GM21390 (cell line): ENCODE measurements around the gene SLC16A7.
"Not testable (repeated sequence)": the region's sequence is repeated elsewhere in the genome, so short reads cannot be mapped to it uniquely, and the experiment has no call there.

Source experiments
- ATAC-seq: cut with Tn5 transposase; IDR thresholded peaks from one replicate; pipeline ENCODE4 v1.9.1; 2021; ENCODE audit not compliant: unreplicated experiment

The SLC16A7 gene

GRCh38 chr12:59733200-59733599, 137.4 kb downstream of the SLC16A7 start:
- no peak for ATAC-seq

DNA sequence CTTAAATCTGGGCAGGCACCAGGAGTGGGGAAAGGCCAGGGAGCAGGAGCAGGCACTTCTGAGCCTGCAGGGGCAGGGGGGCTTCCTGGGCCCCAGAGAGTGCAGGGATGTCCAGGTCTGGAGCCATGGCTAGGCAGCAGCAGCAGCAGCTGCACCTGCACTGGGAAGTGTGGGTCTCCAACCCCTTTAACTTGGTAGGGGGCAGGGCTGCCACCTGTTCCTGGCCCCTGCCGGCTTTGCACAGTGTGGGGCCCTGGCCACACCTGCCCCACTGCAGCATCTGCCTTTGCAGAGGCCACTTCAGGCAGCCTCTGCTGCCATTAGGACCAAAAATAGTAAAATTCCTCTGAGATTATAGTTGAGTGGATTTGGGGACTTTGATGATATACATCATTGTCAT, 138.5 kb downstream of the SLC16A7 start:
- ATAC-seq, result no peak

DNA sequence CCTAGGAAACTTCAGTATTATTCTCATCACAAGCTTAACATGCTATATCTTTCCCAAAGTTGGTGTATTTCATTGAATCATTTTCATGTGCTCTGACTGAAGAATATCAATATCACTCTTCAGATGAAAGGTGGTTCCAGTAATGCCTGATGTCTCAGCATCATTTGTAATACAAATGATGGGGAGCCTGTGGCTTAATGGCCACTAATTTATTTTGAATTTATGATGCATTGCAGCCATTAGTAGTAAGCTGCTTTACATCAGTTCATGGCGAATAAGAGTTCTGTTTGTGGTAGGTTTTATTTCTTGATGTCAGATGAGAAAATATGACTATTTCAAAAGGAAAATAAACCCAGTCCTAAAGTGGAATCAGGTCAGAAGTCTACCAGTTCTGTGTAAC, 139.4 kb downstream of the SLC16A7 start:
- ATAC-seq, result no peak

- ATAC-seq, result no peak
Observed at GRCh38 chr12:59736359-59736758, 140.5 kb downstream of the SLC16A7 start.

GRCh38 chr12:59736786-59737185, 141.0 kb downstream of the SLC16A7 start:
- no peak for ATAC-seq

DNA sequence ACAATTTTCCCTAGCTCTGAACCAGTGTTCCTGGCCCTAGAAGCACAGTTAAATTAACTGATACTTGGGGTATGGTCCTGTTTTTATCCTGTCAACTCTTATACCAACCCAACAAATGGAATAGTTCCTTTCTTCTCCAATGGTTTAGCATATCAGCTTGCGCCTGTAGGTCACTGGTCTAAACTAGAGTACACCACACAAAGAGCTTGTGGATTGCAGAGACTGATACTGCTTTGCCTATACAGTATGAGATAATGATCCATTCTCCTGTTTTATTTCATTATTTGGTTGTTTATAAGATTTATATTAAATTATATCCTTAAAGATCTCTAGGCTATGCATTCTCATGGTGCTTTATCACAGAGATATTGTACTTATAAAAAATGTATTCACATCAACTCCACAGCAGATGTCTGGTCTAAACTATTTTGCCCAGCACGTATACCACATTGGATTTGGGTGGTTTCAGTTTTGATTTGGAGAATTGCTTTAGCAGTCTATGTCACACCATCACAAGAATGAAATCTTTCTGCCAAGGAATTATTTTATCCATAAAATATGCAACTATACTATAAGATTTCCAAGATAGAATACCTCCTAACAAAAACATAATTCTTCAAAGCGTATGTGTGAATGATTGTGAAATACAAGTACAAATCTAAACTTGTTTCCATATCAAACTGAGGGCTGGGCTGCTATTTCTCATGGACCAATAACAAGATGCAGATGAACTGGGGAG, 142.1 kb downstream of the SLC16A7 start:
- no peak for ATAC-seq

- ATAC-seq, result no peak
Observed at GRCh38 chr12:59742841-59743240, 147.0 kb downstream of the SLC16A7 start.

DNA sequence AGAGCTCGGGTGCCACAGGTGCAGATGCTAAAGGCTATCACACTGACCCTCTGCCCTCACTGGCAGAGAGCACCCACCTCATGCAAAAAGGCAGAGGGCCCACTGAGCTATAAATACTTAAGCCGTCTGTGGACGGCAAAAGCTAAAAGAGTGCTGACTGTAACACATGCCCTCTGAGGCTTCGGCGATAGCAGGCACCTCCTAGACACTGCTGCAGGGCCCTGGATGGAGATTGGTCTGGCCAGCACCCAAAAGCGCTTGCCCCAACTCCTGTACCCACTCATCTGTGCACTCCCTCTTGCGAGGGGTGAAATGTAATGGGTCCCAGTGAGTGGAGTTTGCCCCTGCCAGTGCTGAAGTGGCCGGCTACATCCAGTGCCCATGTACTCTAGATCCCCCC, 148.7 kb downstream of the SLC16A7 start:
- ATAC-seq, result no peak

- ATAC-seq, result not testable (repeated sequence)
Observed at GRCh38 chr12:59751091-59751490, 155.3 kb downstream of the SLC16A7 start.

DNA sequence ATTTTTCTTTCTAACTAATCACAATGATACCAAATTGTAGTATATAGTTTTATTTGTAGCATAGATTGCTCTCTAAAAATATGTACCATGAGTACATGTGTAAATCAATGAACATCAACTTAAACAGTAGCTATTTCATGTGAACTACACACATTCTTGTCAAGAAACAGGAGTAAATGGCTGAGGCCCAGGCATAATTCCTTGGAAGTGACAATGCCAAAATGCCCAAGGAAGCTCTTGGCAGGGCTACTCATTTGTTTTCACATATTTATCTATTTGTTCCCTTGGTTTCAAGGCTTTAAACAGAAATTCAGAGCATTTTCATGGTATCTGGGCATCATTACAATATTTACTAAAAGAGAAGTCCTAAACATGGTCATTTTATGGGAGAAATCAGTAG, 165.7 kb downstream of the SLC16A7 start:
- ATAC-seq, result no peak

GRCh38 chr12:59763835-59764234, 168.0 kb downstream of the SLC16A7 start:
- peak; percentile 71 for ATAC-seq

- ATAC-seq, result no peak
Observed at GRCh38 chr12:59768031-59768430, 172.2 kb downstream of the SLC16A7 start.

DNA sequence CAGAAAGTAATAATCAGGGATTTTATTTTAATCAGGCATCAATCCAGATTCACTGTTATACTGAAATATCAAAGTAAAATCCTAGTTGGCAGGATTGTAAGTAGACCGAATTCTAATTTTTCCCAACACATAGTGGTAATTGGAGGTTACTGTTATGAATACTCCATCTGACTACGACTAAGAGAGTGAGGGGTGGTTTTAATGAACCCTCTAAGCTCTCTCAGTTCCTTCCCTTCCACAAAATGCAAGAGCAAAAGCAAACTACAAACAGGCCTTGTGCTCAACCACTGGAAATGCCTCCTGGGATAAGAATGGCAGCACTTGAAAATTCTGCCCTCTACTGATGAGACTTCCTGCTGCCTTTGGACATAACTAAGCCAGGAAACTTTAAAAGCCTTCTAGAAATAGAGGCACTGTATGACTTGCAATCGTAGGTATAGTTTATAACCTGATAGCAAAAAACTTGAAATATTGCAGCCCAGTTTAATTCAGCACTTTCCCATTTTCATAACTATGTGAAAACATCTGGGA, 184.8 kb downstream of the SLC16A7 start:
- ATAC-seq, result no peak

DNA sequence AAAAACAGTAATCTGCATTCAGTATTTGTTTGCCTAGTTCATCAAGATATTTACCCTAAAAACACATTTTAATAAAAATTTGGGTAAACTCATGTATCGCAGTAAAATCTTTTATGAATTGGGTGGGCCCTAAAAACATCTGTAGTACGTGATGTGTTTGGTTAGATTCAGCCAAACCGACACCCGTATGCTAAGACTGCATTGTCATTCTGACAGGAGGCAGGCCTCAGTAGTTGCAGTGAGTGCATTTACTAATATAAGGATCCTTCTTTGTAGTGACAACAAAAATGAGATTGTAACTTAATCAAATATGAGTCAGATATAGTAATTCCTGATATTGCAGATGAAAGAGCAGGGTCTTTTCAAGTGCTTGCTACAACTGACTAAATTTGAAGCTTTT, 191.8 kb downstream of the SLC16A7 start:
- ATAC-seq, result no peak

DNA sequence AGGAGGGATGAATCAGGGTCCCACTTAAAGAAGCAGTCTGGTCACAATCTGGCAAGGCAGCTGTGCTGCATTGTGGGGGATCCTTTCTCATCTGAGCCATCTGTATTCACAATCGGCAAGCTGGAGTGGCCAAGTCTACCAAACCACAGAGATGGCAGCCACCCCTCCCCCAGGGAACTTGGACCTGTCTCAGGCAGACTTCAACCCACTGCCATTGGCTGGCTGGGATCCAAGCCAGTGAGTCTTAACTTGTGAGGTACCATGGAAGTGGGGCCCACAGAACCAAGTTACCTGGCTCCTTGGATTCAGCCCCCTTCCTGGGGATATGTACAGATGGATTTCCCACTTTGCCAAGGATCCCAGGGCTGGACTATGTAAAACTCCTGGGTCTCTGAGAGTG, 196.8 kb downstream of the SLC16A7 start:
- no peak for ATAC-seq

- ATAC-seq, result no peak
Observed at GRCh38 chr12:59803735-59804134, 207.9 kb downstream of the SLC16A7 start.

DNA sequence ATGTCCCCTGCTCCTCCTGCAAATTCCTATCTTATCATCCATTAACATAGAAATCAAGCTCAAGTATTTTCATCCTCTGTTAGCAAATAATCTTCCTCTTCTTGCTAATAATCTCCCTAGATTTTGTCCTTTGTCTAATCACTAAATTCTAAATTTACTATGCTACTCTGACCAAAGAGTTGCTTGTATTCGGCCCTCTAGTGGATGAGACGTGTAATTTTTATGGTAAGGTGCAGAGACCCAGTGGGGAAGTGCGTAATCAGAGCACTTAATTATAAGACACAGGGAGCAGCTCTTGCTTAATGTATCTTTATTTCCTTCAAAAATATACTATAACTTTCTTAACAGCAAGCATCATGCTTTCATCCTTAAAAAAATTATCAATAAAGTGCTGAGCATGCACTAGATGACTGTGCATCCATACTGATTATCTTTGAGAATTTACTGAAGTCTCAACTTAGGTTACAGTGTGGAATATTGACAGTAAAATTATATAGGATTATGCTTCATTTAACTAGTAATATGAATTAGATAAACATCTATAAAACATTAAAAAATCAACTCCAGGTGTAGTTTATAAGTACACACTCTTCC, 212.6 kb downstream of the SLC16A7 start:
- ATAC-seq, result peak; percentile 90

DNA sequence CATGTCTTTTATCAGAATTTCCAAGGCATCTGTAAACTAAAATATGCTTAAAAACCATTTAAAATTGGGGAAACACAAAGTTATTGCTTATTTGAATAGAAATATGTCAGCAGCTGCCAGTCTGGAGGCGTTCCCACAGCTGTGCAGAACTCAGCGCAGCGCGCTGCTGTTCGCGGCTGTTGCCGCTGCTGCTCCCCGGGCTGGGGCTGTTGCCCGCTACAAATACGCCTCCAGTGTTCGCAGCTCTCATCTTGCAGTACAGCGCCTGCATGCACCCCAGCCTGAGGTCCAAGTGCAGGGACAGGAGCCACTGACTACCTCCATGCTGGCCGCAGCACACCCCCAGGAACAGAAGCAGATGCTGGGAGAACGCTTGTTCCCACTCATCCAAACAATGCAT, 216.2 kb downstream of the SLC16A7 start:
- no peak for ATAC-seq

DNA sequence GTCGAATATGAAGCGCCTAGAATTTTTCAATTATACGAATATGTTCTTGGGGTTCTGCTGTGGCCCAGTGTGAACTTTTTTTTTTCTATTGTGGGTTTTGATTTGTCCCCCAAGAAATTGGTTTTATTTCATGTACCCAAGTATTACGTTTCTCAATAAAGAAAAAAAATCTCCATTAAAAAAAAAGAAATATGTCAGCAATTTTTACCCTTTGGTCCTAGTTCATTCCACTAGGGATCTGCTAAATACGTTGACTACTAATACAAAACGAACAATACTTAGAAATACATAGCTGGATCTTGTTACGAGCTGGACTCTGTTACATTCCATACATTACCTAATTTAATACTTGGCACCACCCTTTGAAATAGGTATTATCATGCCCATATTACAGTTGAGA, 216.9 kb downstream of the SLC16A7 start:
- no peak for ATAC-seq

GRCh38 chr12:59820594-59821011, 224.8 kb downstream of the SLC16A7 start:
- ATAC-seq, result no peak

DNA sequence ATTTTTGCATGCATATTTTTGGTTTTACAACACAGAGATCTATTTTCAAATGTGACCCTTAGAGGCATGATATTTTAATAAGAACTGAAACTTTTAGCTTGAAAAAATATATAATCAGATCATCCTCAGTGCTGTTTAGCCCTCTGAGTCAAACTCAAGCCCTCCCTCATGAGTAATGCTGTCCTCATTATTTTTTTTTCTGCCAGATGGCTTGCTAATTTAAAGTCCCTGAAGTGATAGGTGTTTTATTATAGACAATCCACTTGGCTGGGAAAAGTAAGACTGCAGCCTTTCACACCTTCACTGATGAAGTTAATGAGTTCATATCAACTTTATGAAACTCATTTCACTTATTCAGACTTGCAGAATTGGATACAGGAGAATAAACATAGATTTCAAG, 227.7 kb downstream of the SLC16A7 start:
- no peak for ATAC-seq

- ATAC-seq, result no peak
Observed at GRCh38 chr12:59827767-59828166, 231.9 kb downstream of the SLC16A7 start.

GRCh38 chr12:59828521-59828920, 232.7 kb downstream of the SLC16A7 start:
- ATAC-seq, result no peak
